Endothelial cell of umbilical vein (primary cell): ENCODE data around the gene INPP5K. TPM values are rescaled to one million over a fixed set of nuclear protein-coding genes. Genes with fewer than 3 reads are reported as not detected.

ENCODE experiments used
- BruUV-seq: library from RNA; stranded (reverse); fragments of 400-500 nt; replicated peaks from 2 replicates; lab custom pipeline; 2021; lab: Mats Ljungman, UMichigan
- CTCF ChIA-PET: fragments of 300-600, 350-600 bp; sonication (Branson Sonifier 250); formaldehyde crosslinking; loops from one replicate; lab custom pipeline; 2021; ENCODE audit warnings: antibody characterized with exemption, inconsistent platforms; lab: Charles Lee
- POLR2A ChIA-PET: fragments of 300-600, 350-600 bp; sonication (Branson Sonifier 250); formaldehyde crosslinking; loops from one replicate; lab custom pipeline; 2021; ENCODE audit warnings: antibody characterized with exemption, inconsistent platforms; lab: Charles Lee
- DNase-seq: peaks from one replicate; pipeline ENCODE4 v3.0.0-alpha.2; 2011; ENCODE audit warnings: low read depth, low spot score
- FAIRE-seq: peaks from 2 replicates; lab custom pipeline; 2011; peaks lifted over from hg19 to GRCh38; lab: Jason Lieb, UNC
- H2AFZ ChIP-seq: 2 replicates; pipeline ENCODE4 v1.6.0; 2012; ENCODE audit warnings: low read depth, low read length, control low read depth, inconsistent platforms
- H3K27ac ChIP-seq: 2 replicates; pipeline ENCODE4 v1.5.1; 2011; ENCODE audit warnings: low read depth, mild to moderate bottlenecking, control low read depth, low read length, moderate library complexity; ENCODE audit not compliant: insufficient read depth
- H3K27me3 ChIP-seq, 2 experiments: 2 replicates each; pipeline versions ENCODE4 v1.6.0 to v1.6.1; 2011; ENCODE audit warnings: low read length in 2 of 2, mixed read lengths in 1 of 2; ENCODE audit not compliant: control insufficient read depth in 2 of 2, insufficient read depth in 2 of 2
- H3K36me3 ChIP-seq, 2 experiments: 2 replicates in 1 of 2; 3 replicates in 1 of 2; pipeline ENCODE4 v1.5.1; 2011; ENCODE audit warnings: low read length in 2 of 2, mild to moderate bottlenecking in 1 of 2, moderate library complexity in 1 of 2; ENCODE audit not compliant: control insufficient read depth in 2 of 2, insufficient read depth in 2 of 2; ENCODE audit errors: extremely low read depth in 1 of 2
- H3K4me1 ChIP-seq: 3 replicates; pipeline ENCODE4 v1.5.1; 2011; ENCODE audit warnings: mild to moderate bottlenecking, low read length; ENCODE audit not compliant: control insufficient read depth, insufficient read depth; ENCODE audit errors: extremely low read depth
- H3K4me2 ChIP-seq: 2 replicates; pipeline ENCODE4 v1.6.1; 2011; ENCODE audit warnings: low read length, control low read depth, mixed read lengths; ENCODE audit not compliant: insufficient read depth
- H3K4me3 ChIP-seq, 3 experiments: fragments of 200-600 bp in 1 of 3; sonication (generic), shearing (Covaris generic) in 1 of 3; replicated peaks in 1 of 3; 2 replicates each; pipeline ENCODE4 v1.5.1; 2011 to 2016; ENCODE audit warnings: control low read depth in 3 of 3, low read length in 3 of 3, mild to moderate bottlenecking in 2 of 3, inconsistent platforms in 1 of 3, low read depth in 1 of 3, moderate library complexity in 1 of 3; ENCODE audit not compliant: insufficient read depth in 1 of 3
- H3K79me2 ChIP-seq: 2 replicates; pipeline ENCODE4 v1.6.0; 2012; ENCODE audit warnings: low read length, inconsistent platforms; ENCODE audit not compliant: control insufficient read depth, insufficient read depth
- H3K9ac ChIP-seq: replicated peaks from 2 replicates; pipeline ENCODE3; 2011; ENCODE audit warnings: low read length, control low read depth; ENCODE audit not compliant: insufficient read depth; ENCODE audit errors: extremely low read depth
- H3K9me1 ChIP-seq: replicated peaks from 3 replicates; pipeline ENCODE4 v1.6.0; 2011; ENCODE audit warnings: mild to moderate bottlenecking, low read length; ENCODE audit not compliant: control insufficient read depth, insufficient read depth; ENCODE audit errors: extremely low read depth
- H3K9me3 ChIP-seq: replicated peaks from 2 replicates; pipeline ENCODE4 v1.5.1; 2012; ENCODE audit warnings: low read length, inconsistent platforms; ENCODE audit not compliant: control insufficient read depth, insufficient read depth
- H4K20me1 ChIP-seq: replicated peaks from 2 replicates; pipeline ENCODE3; 2011; ENCODE audit warnings: mild to moderate bottlenecking, low read length; ENCODE audit not compliant: control insufficient read depth, insufficient read depth; ENCODE audit errors: extremely low read depth
- CTCF ChIP-seq, 2 donors: IDR thresholded peaks; 1 replicate in 1 of 2; 2 replicates in 1 of 2; pipeline ENCODE4 v1.5.1; 2011; ENCODE audit warnings: low read length in 2 of 2, mild to moderate bottlenecking in 2 of 2, moderate library complexity in 2 of 2, control low read depth in 1 of 2, inconsistent platforms in 1 of 2, low read depth in 1 of 2; ENCODE audit not compliant: insufficient read depth in 1 of 2; ENCODE audit errors: extremely low read depth in 1 of 2
- FOS ChIP-seq: IDR thresholded peaks from 2 replicates; pipeline ENCODE4 v1.6.1; 2011; ENCODE audit warnings: mild to moderate bottlenecking, low read length, moderate library complexity, borderline replicate concordance; ENCODE audit not compliant: insufficient read depth
- GATA2 ChIP-seq: IDR thresholded peaks from 2 replicates; pipeline ENCODE4 v1.7.0; 2011; ENCODE audit warnings: low read depth, mild to moderate bottlenecking, moderate library complexity, mixed read lengths, low read length; ENCODE audit not compliant: insufficient read length, insufficient read depth
- JUN ChIP-seq: IDR thresholded peaks from 2 replicates; pipeline ENCODE4 v1.6.1; 2011; ENCODE audit warnings: borderline replicate concordance, low read depth; ENCODE audit not compliant: insufficient read length, insufficient read depth
- MAX ChIP-seq: IDR thresholded peaks from 2 replicates; pipeline ENCODE4 v1.6.1; 2011; ENCODE audit not compliant: insufficient read depth, insufficient read length
- MYC ChIP-seq: IDR thresholded peaks from one replicate; pipeline ENCODE4 v1.6.1; 2011; ENCODE audit warnings: mild to moderate bottlenecking, low read depth, low read length
- POLR2A ChIP-seq: IDR thresholded peaks from 2 replicates; pipeline ENCODE4 v1.6.1; 2012; ENCODE audit warnings: low read depth, mild to moderate bottlenecking, control low read depth, low read length
- POLR2AphosphoS5 ChIP-seq: IDR thresholded peaks from 2 replicates; pipeline ENCODE4 v1.6.1; 2012; ENCODE audit warnings: low read depth, mild to moderate bottlenecking, control low read depth, low read length, moderate library complexity; ENCODE audit not compliant: insufficient read depth
- dilution Hi-C: fragments of 300-500 bp; cut with MboI; formaldehyde crosslinking; loops from one replicate; pipeline ENCODE4 v1.15.0; 2019; ENCODE audit warnings: low sequenced_read_pairs; ENCODE audit not compliant: extremely low pct_ligation_motif_present
- intact Hi-C: fragments of 100-400 bp; cut with micrococcal nuclease; formaldehyde crosslinking; loops from one replicate; pipeline ENCODE4 v1.10.0; 2022
- polyA plus RNA-seq, 4 experiments: library from polyadenylated mRNA; depleted of rRNA in 3 of 4; stranded (reverse) in 3 of 4; unstranded in 1 of 4; fragments of >200 nt; gene quantifications; 2 replicates each; pipeline versions ENCODE4 v1.2.1 to v1.2.3, GENCODE V29; 2011 to 2012; ENCODE audit warnings: missing spikeins in 1 of 4
- total RNA-seq: library from RNA; stranded (reverse); gene quantifications from 2 replicates; pipeline ENCODE4 v1.2.3, GENCODE V29; 2021

The INPP5K gene
- total and polyA plus RNA-seq, 2 donors (not counting 3 experiments of a cell fraction or from before 2014, with no cell fraction given), result 44.2 to 54.1 TPM

GRCh38 chr17:1482680-1483079 is 33.7 kb downstream of the INPP5K start:
- Histone ChIP-seq H3K4me1 (peaks cover 11% of the 10 kb centered on the region), H3K4me2 (no peak overlapping the region), H4K20me1 (no peaks in the 10 kb centered on the region), H3K9me1 (no peaks in the 10 kb centered on the region), H2AFZ (no peak overlapping the region), H3K9ac (no peak overlapping the region), H3K27ac (no peak overlapping the region), H3K27me3 (no peaks in the 10 kb centered on the region), H3K4me3 (no peak overlapping the region), H3K9me3 (no peaks in the 10 kb centered on the region), H3K36me3 (peaks cover 15 to 30% of the 10 kb centered on the region in 2 experiments), H3K79me2 (peaks cover 13% of the 10 kb centered on the region)
- DNase-seq (no peak), FAIRE-seq (no peak)
- CTCF ChIA-PET, result no interaction called here
- no TSS peak for BruUV-seq
- intact Hi-C loops, result no loop called here
- TF ChIP-seq CTCF (IDR thresholded peaks at IDR 0.05; ENCODE audit: extremely low read depth in 1 of 2, insufficient read depth in 1 of 2, low read depth in 1 of 2, low read length in 2 of 2) (no peak), JUN (no peak), FOS (no peak), GATA2 (no peak), MAX (no peak), POLR2AphosphoS5 (no peak), MYC (no peak), POLR2A (no peak)
- POLR2A ChIA-PET, result no interaction called here
- dilution Hi-C loops, result no loop called here
